ENCODE data around the gene BACE2.

DNA sequence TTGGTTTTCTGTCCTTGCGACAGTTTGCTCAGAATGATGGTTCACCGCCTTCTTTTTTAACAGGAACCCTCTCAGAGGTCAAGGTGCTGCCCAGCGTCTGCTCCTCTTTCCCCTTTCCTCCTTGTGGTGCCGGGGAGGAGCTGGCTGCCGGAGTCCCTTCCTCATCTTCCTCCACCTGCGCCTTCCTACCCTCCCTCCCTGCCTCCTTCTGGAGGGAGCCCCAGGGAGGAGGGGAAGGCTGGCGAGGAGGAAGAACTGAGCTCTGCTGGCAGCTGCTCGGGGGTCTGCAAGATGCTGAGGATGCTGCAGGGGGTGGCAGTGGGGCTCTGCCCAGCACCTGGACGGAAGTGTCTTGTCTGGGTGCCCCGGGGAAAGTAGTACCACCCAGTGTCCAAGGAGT, 31.2 kb downstream of the BACE2 start:
- TF ChIP-seq, protein P1, sequence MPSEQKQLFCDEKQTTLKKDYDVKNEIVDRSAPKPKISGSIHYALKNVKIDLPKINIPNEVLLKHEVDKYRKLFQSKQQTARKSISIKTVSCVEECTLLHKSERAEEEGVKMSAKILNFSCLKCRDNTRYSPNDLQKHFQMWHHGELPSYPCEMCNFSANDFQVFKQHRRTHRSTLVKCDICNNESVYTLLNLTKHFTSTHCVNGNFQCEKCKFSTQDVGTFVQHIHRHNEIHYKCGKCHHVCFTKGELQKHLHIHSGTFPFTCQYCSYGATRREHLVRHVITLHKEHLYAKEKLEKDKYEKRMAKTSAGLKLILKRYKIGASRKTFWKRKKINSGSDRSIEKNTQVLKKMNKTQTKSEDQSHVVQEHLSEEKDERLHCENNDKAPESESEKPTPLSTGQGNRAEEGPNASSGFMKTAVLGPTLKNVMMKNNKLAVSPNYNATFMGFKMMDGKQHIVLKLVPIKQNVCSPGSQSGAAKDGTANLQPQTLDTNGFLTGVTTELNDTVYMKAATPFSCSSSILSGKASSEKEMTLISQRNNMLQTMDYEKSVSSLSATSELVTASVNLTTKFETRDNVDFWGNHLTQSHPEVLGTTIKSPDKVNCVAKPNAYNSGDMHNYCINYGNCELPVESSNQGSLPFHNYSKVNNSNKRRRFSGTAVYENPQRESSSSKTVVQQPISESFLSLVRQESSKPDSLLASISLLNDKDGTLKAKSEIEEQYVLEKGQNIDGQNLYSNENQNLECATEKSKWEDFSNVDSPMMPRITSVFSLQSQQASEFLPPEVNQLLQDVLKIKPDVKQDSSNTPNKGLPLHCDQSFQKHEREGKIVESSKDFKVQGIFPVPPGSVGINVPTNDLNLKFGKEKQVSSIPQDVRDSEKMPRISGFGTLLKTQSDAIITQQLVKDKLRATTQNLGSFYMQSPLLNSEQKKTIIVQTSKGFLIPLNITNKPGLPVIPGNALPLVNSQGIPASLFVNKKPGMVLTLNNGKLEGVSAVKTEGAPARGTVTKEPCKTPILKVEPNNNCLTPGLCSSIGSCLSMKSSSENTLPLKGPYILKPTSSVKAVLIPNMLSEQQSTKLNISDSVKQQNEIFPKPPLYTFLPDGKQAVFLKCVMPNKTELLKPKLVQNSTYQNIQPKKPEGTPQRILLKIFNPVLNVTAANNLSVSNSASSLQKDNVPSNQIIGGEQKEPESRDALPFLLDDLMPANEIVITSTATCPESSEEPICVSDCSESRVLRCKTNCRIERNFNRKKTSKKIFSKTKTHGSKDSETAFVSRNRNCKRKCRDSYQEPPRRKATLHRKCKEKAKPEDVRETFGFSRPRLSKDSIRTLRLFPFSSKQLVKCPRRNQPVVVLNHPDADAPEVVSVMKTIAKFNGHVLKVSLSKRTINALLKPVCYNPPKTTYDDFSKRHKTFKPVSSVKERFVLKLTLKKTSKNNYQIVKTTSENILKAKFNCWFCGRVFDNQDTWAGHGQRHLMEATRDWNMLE (tag by site-specific recombination; conservative IDR thresholded peaks at IDR 0.05; ENCODE audit: low read depth): no peak
- TF ChIP-seq BCL11A (tag by site-specific recombination; IDR thresholded peaks at IDR 0.05; ENCODE audit: low read depth): no peak
- TF ChIP-seq, protein P2, sequence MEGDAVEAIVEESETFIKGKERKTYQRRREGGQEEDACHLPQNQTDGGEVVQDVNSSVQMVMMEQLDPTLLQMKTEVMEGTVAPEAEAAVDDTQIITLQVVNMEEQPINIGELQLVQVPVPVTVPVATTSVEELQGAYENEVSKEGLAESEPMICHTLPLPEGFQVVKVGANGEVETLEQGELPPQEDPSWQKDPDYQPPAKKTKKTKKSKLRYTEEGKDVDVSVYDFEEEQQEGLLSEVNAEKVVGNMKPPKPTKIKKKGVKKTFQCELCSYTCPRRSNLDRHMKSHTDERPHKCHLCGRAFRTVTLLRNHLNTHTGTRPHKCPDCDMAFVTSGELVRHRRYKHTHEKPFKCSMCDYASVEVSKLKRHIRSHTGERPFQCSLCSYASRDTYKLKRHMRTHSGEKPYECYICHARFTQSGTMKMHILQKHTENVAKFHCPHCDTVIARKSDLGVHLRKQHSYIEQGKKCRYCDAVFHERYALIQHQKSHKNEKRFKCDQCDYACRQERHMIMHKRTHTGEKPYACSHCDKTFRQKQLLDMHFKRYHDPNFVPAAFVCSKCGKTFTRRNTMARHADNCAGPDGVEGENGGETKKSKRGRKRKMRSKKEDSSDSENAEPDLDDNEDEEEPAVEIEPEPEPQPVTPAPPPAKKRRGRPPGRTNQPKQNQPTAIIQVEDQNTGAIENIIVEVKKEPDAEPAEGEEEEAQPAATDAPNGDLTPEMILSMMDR (tag by site-specific recombination; IDR thresholded peaks at IDR 0.05): no peak
- TF ChIP-seq, protein P3, sequence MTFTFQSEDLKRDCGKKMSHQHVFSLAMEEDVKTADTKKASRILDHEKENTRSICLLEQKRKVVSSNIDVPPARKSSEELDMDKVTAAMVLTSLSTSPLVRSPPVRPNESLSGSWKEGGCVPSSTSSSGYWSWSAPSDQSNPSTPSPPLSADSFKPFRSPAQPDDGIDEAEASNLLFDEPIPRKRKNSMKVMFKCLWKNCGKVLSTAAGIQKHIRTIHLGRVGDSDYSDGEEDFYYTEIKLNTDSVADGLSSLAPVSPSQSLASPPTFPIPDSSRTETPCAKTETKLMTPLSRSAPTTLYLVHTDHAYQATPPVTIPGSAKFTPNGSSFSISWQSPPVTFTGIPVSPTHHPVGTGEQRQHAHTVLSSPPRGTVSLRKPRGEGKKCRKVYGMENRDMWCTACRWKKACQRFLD (tag by site-specific recombination; IDR thresholded peaks at IDR 0.05): no peak
- TF ChIP-seq, protein P4, sequence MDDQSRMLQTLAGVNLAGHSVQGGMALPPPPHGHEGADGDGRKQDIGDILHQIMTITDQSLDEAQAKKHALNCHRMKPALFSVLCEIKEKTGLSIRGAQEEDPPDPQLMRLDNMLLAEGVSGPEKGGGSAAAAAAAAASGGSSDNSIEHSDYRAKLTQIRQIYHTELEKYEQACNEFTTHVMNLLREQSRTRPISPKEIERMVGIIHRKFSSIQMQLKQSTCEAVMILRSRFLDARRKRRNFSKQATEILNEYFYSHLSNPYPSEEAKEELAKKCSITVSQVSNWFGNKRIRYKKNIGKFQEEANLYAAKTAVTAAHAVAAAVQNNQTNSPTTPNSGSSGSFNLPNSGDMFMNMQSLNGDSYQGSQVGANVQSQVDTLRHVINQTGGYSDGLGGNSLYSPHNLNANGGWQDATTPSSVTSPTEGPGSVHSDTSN (CRISPR knock-in tag; IDR thresholded peaks at IDR 0.05): no peak
- no peak for TF ChIP-seq ZNF169 (tag by site-specific recombination; IDR thresholded peaks at IDR 0.05)
